ENCODE measurements around the gene GATAD2A. TPM values are rescaled to one million over a fixed set of nuclear protein-coding genes. Genes with fewer than 3 reads are reported as not detected.

GATAD2A gene
- total and polyA plus RNA-seq, 8 donors = 9.3 to 119 (median 20.2) TPM

DNA sequence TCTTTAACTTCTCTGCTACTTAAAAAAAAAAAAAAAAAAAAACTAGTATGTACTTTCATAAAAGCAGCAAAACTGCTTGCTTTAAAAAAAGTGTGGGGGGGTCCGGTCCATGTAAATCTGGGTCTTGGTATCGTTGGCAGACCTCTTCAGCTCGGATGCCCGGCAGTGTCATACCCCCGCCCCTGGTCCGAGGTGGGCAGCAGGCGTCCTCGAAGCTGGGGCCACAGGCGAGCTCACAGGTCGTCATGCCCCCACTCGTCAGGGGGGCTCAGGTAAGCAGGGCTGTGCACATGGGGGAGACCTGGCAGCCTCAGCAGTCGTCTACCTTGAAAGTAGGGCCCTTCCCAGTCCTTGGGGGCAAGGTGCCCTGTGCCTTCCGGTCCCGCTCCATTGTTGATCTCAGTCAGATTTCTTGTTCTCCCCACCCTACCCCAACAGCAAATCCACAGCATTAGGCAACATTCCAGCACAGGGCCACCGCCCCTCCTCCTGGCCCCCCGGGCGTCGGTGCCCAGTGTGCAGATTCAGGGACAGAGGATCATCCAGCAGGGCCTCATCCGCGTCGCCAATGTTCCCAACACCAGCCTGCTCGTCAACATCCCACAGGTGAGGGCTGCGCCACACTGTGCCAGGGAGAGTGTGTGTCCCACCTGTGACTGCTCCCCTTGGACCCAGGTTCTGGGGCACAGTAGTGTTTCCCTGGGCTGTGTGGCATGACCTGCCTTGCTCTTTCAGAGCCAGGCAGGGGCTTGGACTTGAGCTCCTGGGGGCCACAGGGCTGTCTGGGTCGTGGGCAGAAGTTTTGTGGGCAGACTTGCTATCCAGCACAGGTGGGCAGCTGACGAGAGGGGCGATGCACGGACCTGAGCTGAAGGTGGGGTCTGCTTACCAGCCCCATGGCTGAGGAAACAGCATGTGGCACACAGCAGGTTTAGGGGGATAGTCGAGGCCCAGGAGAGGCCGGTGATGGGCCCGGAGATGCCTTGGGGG is 90.4 kb downstream of the GATAD2A start:
- 91 to 96% (median 93%) methylated on average over 26 to 30 of the region's 30 CpGs for WGBS, 5 donors

DNA sequence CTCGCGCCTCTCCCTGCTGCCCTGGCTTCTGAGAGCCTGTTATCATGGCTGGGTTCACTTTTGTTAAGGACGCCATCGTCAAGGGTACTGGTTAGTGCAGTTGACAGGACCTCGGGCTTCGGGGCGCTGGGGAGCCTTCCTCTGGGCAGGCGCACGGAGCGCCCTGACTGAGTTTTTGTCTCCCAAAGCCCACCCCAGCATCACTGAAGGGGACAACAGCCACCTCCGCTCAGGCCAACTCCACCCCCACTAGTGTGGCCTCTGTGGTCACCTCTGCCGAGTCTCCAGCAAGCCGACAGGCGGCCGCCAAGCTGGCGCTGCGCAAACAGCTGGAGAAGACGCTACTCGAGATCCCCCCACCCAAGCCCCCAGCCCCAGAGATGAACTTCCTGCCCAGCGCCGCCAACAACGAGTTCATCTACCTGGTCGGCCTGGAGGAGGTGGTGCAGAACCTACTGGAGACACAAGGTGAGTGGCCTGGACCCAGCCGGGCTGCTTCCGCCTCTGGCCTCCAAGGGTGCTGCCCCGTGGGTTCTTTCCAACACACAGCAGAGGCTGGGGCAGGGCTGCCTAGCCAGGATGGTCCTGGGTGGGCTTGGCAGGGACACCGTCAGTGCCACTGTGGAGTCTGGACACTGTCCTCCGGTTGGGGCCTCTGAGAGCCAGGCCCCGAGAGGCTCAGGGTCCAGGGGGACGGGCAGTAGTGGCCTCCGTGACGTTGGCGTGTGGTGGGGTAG is 92.9 kb downstream of the GATAD2A start:
- intact Hi-C loops (cut with DNase I; ENCODE audit: low total_unique reads) = no loop called here
- 93 to 95% (median 93%) methylated on average over 19 to 33 of the region's 33 CpGs for WGBS, 5 donors
- DNase-seq = no peak
- no peak overlapping the region for H3K27ac ChIP-seq
- no peaks in the 10 kb centered on the region for H3K9me3 ChIP-seq
- H3K36me3 ChIP-seq = peaks cover 80 to 100% (median 99%) of the 10 kb centered on the region in 4 donors
- H3K4me3 ChIP-seq = no peak overlapping the region
- TF ChIP-seq POLR2AphosphoS5 (IDR thresholded peaks at IDR 0.05) = no peak
- TF ChIP-seq EP300 (IDR thresholded peaks at IDR 0.05) = no peak
- no peak for TF ChIP-seq POLR2A (IDR thresholded peaks at IDR 0.05)
- TF ChIP-seq, protein P1, sequence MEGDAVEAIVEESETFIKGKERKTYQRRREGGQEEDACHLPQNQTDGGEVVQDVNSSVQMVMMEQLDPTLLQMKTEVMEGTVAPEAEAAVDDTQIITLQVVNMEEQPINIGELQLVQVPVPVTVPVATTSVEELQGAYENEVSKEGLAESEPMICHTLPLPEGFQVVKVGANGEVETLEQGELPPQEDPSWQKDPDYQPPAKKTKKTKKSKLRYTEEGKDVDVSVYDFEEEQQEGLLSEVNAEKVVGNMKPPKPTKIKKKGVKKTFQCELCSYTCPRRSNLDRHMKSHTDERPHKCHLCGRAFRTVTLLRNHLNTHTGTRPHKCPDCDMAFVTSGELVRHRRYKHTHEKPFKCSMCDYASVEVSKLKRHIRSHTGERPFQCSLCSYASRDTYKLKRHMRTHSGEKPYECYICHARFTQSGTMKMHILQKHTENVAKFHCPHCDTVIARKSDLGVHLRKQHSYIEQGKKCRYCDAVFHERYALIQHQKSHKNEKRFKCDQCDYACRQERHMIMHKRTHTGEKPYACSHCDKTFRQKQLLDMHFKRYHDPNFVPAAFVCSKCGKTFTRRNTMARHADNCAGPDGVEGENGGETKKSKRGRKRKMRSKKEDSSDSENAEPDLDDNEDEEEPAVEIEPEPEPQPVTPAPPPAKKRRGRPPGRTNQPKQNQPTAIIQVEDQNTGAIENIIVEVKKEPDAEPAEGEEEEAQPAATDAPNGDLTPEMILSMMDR (IDR thresholded peaks at IDR 0.05) = no peak
- no peaks in the 10 kb centered on the region for H3K27me3 ChIP-seq
- no peaks in the 10 kb centered on the region for H3K4me1 ChIP-seq

More for the DNA sequence above, 90.4 kb downstream of the GATAD2A start:
- H3K4me3 ChIP-seq = no peak overlapping the region
- no peaks in the 10 kb centered on the region for H3K4me1 ChIP-seq
- DNase-seq = no peak
- peaks cover 60 to 100% (median 96%) of the 10 kb centered on the region in 4 donors for H3K36me3 ChIP-seq
- TF ChIP-seq POLR2A (IDR thresholded peaks at IDR 0.05) (no peak), EP300 (IDR thresholded peaks at IDR 0.05) (no peak), POLR2AphosphoS5 (IDR thresholded peaks at IDR 0.05) (no peak)
- TF ChIP-seq, protein P1 (IDR thresholded peaks at IDR 0.05) = no peak
- no peak overlapping the region for H3K27ac ChIP-seq
- intact Hi-C loops (cut with DNase I; ENCODE audit: low total_unique reads) = no loop called here
- H3K27me3 ChIP-seq = no peaks in the 10 kb centered on the region
- no peaks in the 10 kb centered on the region for H3K9me3 ChIP-seq

DNA sequence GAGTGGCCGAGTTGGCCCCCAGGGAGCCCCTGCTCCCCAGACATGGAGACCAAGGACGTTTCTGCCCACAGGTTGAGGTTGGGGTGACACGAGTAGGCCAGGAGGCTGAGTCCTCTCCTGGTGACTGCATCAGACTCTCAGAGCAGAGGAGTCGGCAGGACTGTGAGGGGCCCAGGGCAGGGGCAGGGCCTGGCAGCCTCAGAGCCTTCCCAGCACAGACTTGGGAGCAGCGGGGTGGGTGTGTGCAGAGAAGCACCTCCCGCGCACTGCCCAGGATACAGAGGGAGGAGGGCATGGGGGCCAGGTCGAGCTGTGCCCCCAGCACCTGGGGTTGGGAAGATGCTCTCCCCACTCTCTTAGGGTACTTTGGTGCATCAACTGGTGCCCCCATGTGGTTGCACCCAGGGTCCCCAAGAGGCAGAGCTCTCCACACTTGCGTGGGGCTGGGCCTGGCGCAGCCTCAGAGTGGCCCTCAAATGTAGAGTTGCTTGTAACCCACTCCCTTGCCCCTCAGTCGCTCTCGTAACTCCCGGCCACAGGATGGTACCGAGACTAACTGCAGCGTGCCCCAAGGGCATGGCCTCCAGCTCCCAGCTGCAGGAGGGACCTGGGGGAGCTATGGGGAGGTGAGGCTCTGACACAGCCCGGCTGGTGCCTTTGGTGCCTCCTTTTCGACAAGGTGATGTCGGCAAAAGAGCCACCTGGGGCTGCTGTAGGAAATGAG is 94.0 kb downstream of the GATAD2A start:
- Histone ChIP-seq H3K36me3 (peaks cover 76 to 100% (median 99%) of the 10 kb centered on the region in 4 donors), H3K27ac (no peak overlapping the region), H3K9me3 (no peaks in the 10 kb centered on the region), H3K4me3 (no peak overlapping the region), H3K27me3 (no peaks in the 10 kb centered on the region), H3K4me1 (no peaks in the 10 kb centered on the region)
- WGBS, 5 donors = 89 to 93% (median 91%) methylated on average over 11 to 18 of the region's 18 CpGs
- no peak for DNase-seq
- intact Hi-C loops (cut with DNase I; ENCODE audit: low total_unique reads) = no loop called here
- no peak for TF ChIP-seq POLR2A (IDR thresholded peaks at IDR 0.05)

DNA sequence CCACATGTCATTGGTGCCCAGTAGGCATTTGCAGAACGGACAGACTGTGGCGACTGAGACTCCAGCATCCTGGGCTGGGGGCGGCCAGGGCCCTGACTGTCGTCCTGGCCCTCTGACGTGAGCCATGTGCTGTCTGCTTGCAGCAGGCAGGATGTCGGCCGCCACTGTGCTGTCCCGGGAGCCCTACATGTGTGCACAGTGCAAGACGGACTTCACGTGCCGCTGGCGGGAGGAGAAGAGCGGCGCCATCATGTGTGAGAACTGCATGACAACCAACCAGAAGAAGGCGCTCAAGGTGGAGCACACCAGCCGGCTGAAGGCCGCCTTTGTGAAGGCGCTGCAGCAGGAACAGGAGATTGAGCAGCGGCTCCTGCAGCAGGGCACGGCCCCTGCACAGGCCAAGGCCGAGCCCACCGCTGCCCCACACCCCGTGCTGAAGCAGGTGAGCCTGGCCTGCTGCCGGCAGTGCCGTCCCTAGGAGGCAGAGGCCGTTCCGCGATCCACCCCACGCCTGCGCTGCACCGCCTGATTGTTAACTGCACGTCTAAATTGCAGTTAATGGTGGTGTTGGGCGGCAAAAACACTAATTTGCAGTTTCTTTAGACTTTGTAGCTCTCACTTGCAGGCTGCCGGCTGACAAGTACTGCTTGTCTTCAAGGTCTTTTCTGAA is 95.6 kb downstream of the GATAD2A start:
- Histone ChIP-seq H3K4me1 (no peaks in the 10 kb centered on the region), H3K9me3 (no peaks in the 10 kb centered on the region), H3K27ac (no peak overlapping the region), H3K36me3 (peaks cover 79 to 100% (median 100%) of the 10 kb centered on the region in 4 donors), H3K4me3 (no peak overlapping the region), H3K27me3 (no peaks in the 10 kb centered on the region)
- DNase-seq = no peak
- 84 to 91% (median 91%) methylated on average over 30 to 34 of the region's 34 CpGs for WGBS, 5 donors
- intact Hi-C loops (cut with DNase I; ENCODE audit: low total_unique reads) = no loop called here
- TF ChIP-seq, protein P1 (IDR thresholded peaks at IDR 0.05) = no peak
- TF ChIP-seq EP300 (IDR thresholded peaks at IDR 0.05) (no peak), POLR2A (IDR thresholded peaks at IDR 0.05) (no peak), POLR2AphosphoS5 (IDR thresholded peaks at IDR 0.05) (no peak)

Measured in stomach (tissue), 9 donors.